Measurements from ENCODE around the gene DTNB. TPM values are rescaled to one million over a fixed set of nuclear protein-coding genes. Genes with fewer than 3 reads are reported as not detected.
A peak's percentile ranks its signal among the peaks of the same experiment; 100 is the strongest.

DTNB gene
- total RNA-seq, 4 donors from 2014 or later, result 12.4 to 28.8 (median 14.9) TPM

DNA sequence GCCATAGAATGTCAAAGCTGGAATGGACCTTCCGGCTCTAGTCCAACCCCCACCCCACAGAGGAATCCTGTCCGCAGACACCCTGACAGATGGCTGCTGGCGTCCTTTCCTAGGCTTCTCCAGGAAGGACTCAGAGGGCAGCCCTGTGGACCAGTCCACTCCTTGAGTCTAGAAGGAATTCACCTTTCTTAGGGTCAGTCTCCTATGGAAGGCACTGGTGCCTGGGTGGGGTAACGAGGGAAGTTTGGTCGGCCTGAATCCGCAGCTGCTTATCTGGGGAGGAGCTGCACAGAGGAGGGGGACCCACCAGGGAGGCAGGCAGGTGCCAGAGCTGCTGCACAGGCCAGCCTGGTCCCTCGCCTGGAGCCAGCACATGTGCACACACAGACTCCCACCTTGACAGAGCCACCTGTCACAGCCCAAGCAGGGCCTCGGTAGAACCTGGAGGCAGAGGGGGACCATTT is 334.1 kb downstream of the DTNB start:
- H3K27ac ChIP-seq, result peak overlapping the region in 1 of 2 donors; percentile 85
- no peaks in the 10 kb centered on the region for H3K36me3 ChIP-seq
- no peak overlapping the region for H3K4me3 ChIP-seq
- intact Hi-C loops (cut with DNase I; ENCODE audit: low total_unique reads), result no loop called here
- no peaks in the 10 kb centered on the region for H3K9me3 ChIP-seq
- no peak for DNase-seq
- peaks cover 0 to 8% of the 10 kb centered on the region in 2 donors for H3K4me1 ChIP-seq
- H3K27me3 ChIP-seq, result no peaks in the 10 kb centered on the region
- TF ChIP-seq, protein P1, sequence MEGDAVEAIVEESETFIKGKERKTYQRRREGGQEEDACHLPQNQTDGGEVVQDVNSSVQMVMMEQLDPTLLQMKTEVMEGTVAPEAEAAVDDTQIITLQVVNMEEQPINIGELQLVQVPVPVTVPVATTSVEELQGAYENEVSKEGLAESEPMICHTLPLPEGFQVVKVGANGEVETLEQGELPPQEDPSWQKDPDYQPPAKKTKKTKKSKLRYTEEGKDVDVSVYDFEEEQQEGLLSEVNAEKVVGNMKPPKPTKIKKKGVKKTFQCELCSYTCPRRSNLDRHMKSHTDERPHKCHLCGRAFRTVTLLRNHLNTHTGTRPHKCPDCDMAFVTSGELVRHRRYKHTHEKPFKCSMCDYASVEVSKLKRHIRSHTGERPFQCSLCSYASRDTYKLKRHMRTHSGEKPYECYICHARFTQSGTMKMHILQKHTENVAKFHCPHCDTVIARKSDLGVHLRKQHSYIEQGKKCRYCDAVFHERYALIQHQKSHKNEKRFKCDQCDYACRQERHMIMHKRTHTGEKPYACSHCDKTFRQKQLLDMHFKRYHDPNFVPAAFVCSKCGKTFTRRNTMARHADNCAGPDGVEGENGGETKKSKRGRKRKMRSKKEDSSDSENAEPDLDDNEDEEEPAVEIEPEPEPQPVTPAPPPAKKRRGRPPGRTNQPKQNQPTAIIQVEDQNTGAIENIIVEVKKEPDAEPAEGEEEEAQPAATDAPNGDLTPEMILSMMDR (IDR thresholded peaks at IDR 0.05), result no peak
- TF ChIP-seq POLR2A (IDR thresholded peaks at IDR 0.05), result no peak

DNA sequence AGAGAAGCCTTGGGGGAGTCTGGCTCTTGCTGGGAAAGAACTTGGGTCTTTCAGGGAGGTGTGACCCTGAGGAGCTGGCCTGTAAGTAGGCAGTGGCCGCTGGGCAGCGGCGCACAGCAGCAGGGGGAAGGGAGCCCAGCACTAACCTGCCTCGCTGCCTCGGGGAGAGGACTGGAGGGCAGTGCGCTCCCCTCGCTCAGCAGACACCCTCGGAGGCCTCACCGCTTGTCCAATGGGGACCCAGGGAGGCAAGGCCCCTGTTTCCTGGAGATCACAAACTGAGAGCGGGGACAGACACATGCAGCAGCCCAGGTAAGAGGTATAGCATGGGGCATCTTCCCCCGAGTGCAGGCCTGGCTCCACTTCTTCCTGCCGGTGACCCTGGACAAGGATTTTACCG is 335.0 kb downstream of the DTNB start:
- TF ChIP-seq POLR2A (IDR thresholded peaks at IDR 0.05), result no peak
- Histone ChIP-seq H3K27ac (peak overlapping the region in 1 of 2 donors; percentile 85), H3K27me3 (no peaks in the 10 kb centered on the region), H3K4me1 (peaks cover 0 to 8% of the 10 kb centered on the region in 2 donors), H3K9me3 (no peaks in the 10 kb centered on the region), H3K36me3 (no peaks in the 10 kb centered on the region), H3K4me3 (no peak overlapping the region)
- intact Hi-C loops (cut with DNase I; ENCODE audit: low total_unique reads), result no loop called here
- DNase-seq, result no peak

DNA sequence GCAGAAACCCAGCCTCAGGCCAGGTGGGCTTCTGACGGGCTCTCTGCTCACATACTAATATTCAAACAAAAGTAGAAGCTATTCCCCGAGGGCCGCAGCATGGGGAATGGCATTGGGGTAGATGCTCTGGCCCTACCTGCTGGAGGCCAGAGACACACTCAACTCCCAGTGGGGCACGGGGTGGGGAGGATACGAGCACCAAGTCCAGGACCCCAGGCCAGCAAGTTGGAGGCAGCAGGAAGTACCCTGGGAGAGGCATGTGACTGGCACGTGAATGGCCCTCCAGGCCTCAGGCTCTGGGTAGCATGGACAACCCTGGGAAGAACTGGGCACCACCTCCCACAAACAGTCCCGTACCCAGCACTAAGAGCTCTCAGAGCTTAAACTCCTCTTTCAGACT is 335.5 kb downstream of the DTNB start:
- intact Hi-C loops (cut with DNase I; ENCODE audit: low total_unique reads), result no loop called here
- no peak for DNase-seq
- Histone ChIP-seq H3K27me3 (no peaks in the 10 kb centered on the region), H3K4me3 (no peak overlapping the region), H3K9me3 (no peaks in the 10 kb centered on the region), H3K27ac (no peak overlapping the region), H3K4me1 (peaks cover 0 to 8% of the 10 kb centered on the region in 2 donors), H3K36me3 (no peaks in the 10 kb centered on the region)
- TF ChIP-seq, protein P1 (IDR thresholded peaks at IDR 0.05), result no peak
- TF ChIP-seq POLR2A (IDR thresholded peaks at IDR 0.05), result no peak

DNA sequence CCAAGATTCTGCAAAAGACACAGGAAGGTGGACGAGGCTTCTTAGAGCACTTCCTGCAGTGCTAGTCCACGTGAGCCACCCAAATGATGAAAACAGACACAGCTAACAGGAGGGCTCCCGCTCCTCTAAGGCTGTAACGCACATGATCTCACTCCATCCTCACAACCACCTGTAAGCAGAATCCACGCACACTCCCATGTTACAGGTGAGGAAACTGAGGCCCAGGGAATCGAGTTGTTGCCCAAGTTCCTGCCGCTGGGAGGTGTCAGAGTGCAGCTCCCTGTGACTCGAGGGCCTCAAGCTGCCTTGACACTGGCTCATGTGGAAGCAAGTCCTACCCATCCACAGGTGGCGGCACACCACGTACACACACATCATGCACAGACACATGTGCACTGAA is 336.1 kb downstream of the DTNB start:
- no peaks in the 10 kb centered on the region for H3K9me3 ChIP-seq
- TF ChIP-seq POLR2A (IDR thresholded peaks at IDR 0.05), result no peak
- TF ChIP-seq, protein P1 (IDR thresholded peaks at IDR 0.05), result no peak
- H3K4me1 ChIP-seq, result peaks cover 0 to 5% of the 10 kb centered on the region in 2 donors
- H3K27me3 ChIP-seq, result no peaks in the 10 kb centered on the region
- intact Hi-C loops (cut with DNase I; ENCODE audit: low total_unique reads), result no loop called here
- no peak for DNase-seq
- no peak overlapping the region for H3K27ac ChIP-seq
- H3K4me3 ChIP-seq, result no peak overlapping the region
- no peaks in the 10 kb centered on the region for H3K36me3 ChIP-seq

DNA sequence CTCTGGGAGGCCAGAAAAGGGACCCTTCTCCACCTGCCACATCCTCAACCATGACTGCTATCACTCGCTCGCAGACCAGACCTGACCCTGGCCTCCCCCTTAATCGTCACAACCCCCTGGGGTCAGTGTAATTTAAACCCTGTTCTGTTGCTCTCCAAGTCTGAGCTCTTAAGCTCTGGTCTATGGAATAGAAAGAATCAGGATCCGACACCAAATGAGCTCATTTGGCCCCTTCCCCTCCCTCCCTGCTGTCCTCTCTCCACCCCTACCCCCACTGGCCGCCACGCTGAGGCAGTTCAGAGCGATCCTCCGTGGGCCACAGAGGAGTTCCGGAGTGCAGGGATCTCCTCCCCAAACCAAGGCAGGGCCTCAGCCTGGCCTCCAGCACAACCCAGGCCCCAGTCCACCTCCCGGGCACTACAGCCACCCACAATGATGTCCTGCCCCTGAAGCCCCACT is 337.0 kb downstream of the DTNB start:
- intact Hi-C loops (cut with DNase I; ENCODE audit: low total_unique reads), result no loop called here
- H3K4me1 ChIP-seq, result peaks cover 0 to 5% of the 10 kb centered on the region in 2 donors

More for the DNA sequence above, 337.0 kb downstream of the DTNB start:
- H3K27ac ChIP-seq, result no peak overlapping the region
- no peaks in the 10 kb centered on the region for H3K36me3 ChIP-seq
- H3K9me3 ChIP-seq, result no peaks in the 10 kb centered on the region
- H3K4me3 ChIP-seq, result no peak overlapping the region
- no peak for DNase-seq
- TF ChIP-seq POLR2A (IDR thresholded peaks at IDR 0.05), result no peak
- TF ChIP-seq, protein P1 (IDR thresholded peaks at IDR 0.05), result no peak
- no peaks in the 10 kb centered on the region for H3K27me3 ChIP-seq

Data from uterus (tissue), 4 donors.